Sigmoid colon (tissue), 7 donors: ENCODE data around the gene TTI1. TPM values are rescaled to one million over a fixed set of nuclear protein-coding genes. Genes with fewer than 3 reads are reported as not detected.

Experiments used
- DNase-seq: peaks from one replicate; pipeline ENCODE4 v3.0.0-alpha.2; 2019
- H3K27ac ChIP-seq, 4 donors: fragments of 200-600 bp; sonication (generic); one replicate each; pipeline ENCODE4 v1.5.1; 2016 to 2019; ENCODE audit warnings: mild to moderate bottlenecking in 1 of 4
- H3K27me3 ChIP-seq, 3 donors: fragments of 200-600 bp; sonication (generic); one replicate each; pipeline ENCODE4 v1.5.1; 2019; ENCODE audit warnings: mild to moderate bottlenecking in 1 of 3
- H3K36me3 ChIP-seq, 4 donors: fragments of 200-600 bp; sonication (generic); one replicate each; pipeline ENCODE4 v1.5.1; 2016 to 2019
- H3K4me1 ChIP-seq, 4 donors: fragments of 200-600 bp; sonication (generic); one replicate each; pipeline ENCODE4 v1.5.1; 2017 to 2019
- H3K4me3 ChIP-seq, 4 donors: fragments of 200-600 bp; sonication (generic); one replicate each; pipeline ENCODE4 v1.5.1; 2017 to 2019; ENCODE audit warnings: mild to moderate bottlenecking in 2 of 4, moderate library complexity in 1 of 4
- H3K9me3 ChIP-seq, 4 donors: fragments of 200-600 bp in 3 of 4; sonication (generic) in 3 of 4; one replicate each; pipeline versions ENCODE4 v1.5.1 to v1.6.1; 2013 to 2019
- EP300 ChIP-seq, 4 donors: sonication (generic); formaldehyde crosslinking; IDR thresholded peaks; one replicate each; pipeline ENCODE4 v1.6.1; 2017; ENCODE audit warnings: antibody characterized with exemption in 4 of 4
- POLR2A ChIP-seq, 2 donors: fragments of 450-650 bp; IDR thresholded peaks; one replicate each; pipeline ENCODE4 v1.6.1; 2016; ENCODE audit warnings: antibody characterized with exemption in 2 of 2, mild to moderate bottlenecking in 2 of 2, moderate library complexity in 2 of 2
- POLR2AphosphoS5 ChIP-seq, 4 donors: sonication (generic); formaldehyde crosslinking; IDR thresholded peaks; one replicate each; pipeline ENCODE4 v1.6.1; 2017; ENCODE audit warnings: antibody characterized with exemption in 4 of 4
- WGBS, 2 donors: extraction: QIAGEN DNeasy Blood & Tissue Kit; methylation state at CpG; one replicate each; pipeline ENCODE4 v1.1.7; 2013; 5-methylcytosine and 5-hydroxymethylcytosine counted together
- intact Hi-C: fragments of 100-400 bp; cut with DNase I; formaldehyde crosslinking; loops from one replicate; pipeline ENCODE4 v1.15.1; 2023
- polyA plus RNA-seq, 3 donors: library from polyadenylated mRNA; stranded (reverse); fragments of 200-250 nt; gene quantifications; one replicate each; pipeline ENCODE4 v1.2.3, GENCODE V29; 2013
- total RNA-seq, 4 donors: library from RNA; depleted of rRNA; stranded (reverse); fragments of >200 nt; gene quantifications; one replicate each; pipeline ENCODE4 v1.1.0, GENCODE V29; 2016
- TF ChIP-seq, protein P1 (sequence below), 4 experiments: fragments of 450-650 bp in 3 of 4; fragments of 200-600 bp in 1 of 4; IDR thresholded peaks; one replicate each; pipeline ENCODE4 v1.5.1; 2016 to 2019; ENCODE audit warnings: antibody characterized with exemption in 4 of 4, mild to moderate bottlenecking in 3 of 4, moderate library complexity in 2 of 4
- donor health status: healthy with polysubstance abuse.
- donor health status: Bipolar disorder and iron deficiency.
- donor health status: healthy.

TTI1 gene
- total and polyA plus RNA-seq, 7 donors = 2.4 to 11.7 (median 10.5) TPM

DNA sequence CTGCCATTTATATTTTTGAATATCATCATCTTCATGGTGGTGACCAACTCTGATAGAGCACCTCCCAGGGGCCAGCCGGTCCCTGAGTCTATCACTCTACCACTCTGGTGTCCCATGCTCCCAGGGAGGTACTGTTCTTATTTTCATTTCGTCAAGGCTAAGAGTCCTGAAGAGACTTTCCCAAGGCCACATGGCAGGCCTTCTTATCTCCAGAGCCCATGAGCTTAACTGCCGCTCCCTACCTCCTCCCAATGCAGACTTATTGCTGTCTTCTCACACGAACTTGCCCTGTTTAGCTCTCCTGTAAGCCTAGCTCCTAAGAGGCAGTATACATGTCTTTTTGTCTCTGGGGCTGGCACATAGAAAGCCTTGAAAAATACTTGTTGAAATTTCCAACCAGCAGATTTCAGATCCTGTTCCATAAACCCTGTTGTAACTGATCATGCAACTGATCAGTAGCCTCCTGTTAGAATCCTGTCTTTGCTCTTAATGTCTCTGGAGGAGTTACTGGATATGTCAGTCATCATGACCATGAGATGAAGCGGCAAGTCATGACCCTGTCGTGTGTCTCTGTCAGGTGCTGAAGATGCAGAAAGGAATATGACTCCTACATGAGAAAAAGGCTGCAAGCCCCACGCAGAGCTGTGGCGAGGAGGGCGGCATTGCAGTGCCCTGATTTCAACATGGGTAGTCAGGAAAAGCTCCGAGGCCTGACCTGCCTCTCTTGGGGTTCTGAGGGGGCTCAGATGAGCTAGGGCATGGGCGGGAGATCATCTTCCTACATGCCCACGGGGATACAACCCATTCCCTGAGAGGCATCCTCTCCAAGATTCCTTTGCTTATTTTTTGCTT lies 60.0 kb downstream of the TTI1 start:
- intact Hi-C loops = no loop called here
- no peaks in the 10 kb centered on the region for H3K9me3 ChIP-seq
- no peak for DNase-seq
- H3K4me3 ChIP-seq = no peak overlapping the region
- no peaks in the 10 kb centered on the region for H3K4me1 ChIP-seq
- no peak for TF ChIP-seq POLR2AphosphoS5 (IDR thresholded peaks at IDR 0.05)
- TF ChIP-seq EP300 (IDR thresholded peaks at IDR 0.05) = no peak
- TF ChIP-seq, protein P1, sequence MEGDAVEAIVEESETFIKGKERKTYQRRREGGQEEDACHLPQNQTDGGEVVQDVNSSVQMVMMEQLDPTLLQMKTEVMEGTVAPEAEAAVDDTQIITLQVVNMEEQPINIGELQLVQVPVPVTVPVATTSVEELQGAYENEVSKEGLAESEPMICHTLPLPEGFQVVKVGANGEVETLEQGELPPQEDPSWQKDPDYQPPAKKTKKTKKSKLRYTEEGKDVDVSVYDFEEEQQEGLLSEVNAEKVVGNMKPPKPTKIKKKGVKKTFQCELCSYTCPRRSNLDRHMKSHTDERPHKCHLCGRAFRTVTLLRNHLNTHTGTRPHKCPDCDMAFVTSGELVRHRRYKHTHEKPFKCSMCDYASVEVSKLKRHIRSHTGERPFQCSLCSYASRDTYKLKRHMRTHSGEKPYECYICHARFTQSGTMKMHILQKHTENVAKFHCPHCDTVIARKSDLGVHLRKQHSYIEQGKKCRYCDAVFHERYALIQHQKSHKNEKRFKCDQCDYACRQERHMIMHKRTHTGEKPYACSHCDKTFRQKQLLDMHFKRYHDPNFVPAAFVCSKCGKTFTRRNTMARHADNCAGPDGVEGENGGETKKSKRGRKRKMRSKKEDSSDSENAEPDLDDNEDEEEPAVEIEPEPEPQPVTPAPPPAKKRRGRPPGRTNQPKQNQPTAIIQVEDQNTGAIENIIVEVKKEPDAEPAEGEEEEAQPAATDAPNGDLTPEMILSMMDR (IDR thresholded peaks at IDR 0.05) = no peak
- no peak for TF ChIP-seq POLR2A (IDR thresholded peaks at IDR 0.05)
- H3K27me3 ChIP-seq = no peaks in the 10 kb centered on the region
- 93 to 94% methylated on average over 12 of the region's 12 CpGs for WGBS, 2 donors
- no peaks in the 10 kb centered on the region for H3K36me3 ChIP-seq
- H3K27ac ChIP-seq = no peak overlapping the region

DNA sequence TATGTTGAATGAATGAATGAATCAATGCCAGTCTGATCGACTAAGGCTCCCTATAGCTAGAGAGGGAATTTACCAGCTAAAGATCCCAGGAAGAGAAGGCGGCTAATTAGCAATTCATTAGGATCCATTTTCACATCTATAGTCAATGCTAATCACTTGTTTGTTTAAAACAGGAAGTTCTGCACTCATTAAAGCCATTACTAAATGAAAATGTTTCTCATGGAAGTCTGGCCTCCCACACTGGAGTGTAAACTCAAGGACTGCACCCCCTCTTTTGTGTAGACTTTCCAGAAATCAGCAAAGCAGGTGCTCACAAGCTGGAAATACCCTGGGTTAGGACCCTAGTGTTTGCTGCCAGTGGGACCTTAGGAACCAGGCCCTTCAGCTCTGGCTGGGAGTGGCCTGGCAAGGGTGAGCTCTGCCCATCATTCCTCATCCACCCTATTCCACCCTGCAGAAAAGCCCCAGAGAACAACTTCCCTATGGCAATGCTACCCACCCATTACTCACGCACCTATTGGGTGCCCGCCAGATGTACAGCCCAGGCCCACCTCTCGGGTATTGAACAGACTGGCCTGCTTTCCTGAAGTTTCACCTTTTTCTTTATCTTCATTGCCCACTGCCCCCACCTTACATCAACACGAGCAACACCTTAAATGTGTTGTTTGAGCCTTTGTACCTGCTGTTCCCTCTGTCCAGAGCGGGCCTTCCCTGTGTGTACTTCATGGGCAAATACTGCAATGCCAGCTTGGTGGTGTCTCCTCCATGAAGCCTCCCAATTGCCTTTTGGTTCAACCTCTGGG lies 60.8 kb downstream of the TTI1 start:
- TF ChIP-seq EP300 (IDR thresholded peaks at IDR 0.05) (no peak), POLR2AphosphoS5 (IDR thresholded peaks at IDR 0.05) (no peak), POLR2A (IDR thresholded peaks at IDR 0.05) (no peak)
- TF ChIP-seq, protein P1 (IDR thresholded peaks at IDR 0.05) = no peak
- Histone ChIP-seq H3K4me3 (no peak overlapping the region), H3K36me3 (no peaks in the 10 kb centered on the region), H3K9me3 (no peaks in the 10 kb centered on the region), H3K27me3 (no peaks in the 10 kb centered on the region), H3K4me1 (no peaks in the 10 kb centered on the region), H3K27ac (no peak overlapping the region)
- no peak for DNase-seq
- intact Hi-C loops = no loop called here
- 87% methylated on average over 7 of the region's 7 CpGs for WGBS, 2 donors

DNA sequence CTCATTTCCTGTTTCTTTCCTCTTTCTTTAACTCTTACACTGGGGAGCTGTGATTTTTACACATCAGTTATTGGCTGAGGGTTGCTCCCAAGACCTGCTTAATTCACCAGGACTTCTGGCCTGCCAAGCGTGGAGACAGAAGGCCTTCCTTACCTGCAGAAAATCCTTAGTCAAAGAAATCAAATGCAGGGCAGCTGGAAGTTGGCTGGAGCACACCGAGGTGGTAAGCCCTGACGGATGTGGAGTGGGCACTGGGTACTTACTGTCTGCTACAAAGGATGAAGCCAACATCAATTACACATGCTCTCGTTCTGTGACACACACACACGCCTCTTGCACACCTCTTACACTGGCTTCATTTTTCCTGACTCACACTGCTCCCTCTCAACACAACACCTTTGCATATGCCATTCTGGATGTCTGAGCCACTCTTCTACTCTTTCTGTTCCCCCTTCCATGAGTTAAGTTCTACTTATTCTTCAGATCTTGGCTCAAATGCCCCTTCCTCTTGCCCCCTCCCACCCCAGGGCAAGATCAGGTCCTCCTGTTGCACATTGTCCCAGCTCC lies 61.6 kb downstream of the TTI1 start:
- H3K4me3 ChIP-seq = no peak overlapping the region
- DNase-seq = no peak
- no peaks in the 10 kb centered on the region for H3K4me1 ChIP-seq
- no peaks in the 10 kb centered on the region for H3K36me3 ChIP-seq
- no peak overlapping the region for H3K27ac ChIP-seq
- TF ChIP-seq POLR2A (IDR thresholded peaks at IDR 0.05) = no peak
- TF ChIP-seq, protein P1 (IDR thresholded peaks at IDR 0.05) = no peak
- no peak for TF ChIP-seq POLR2AphosphoS5 (IDR thresholded peaks at IDR 0.05)
- TF ChIP-seq EP300 (IDR thresholded peaks at IDR 0.05) = no peak
- no peaks in the 10 kb centered on the region for H3K9me3 ChIP-seq
- intact Hi-C loops = no loop called here
- WGBS, 2 donors = 97% methylated on average over 5 of the region's 5 CpGs
- no peaks in the 10 kb centered on the region for H3K27me3 ChIP-seq

DNA sequence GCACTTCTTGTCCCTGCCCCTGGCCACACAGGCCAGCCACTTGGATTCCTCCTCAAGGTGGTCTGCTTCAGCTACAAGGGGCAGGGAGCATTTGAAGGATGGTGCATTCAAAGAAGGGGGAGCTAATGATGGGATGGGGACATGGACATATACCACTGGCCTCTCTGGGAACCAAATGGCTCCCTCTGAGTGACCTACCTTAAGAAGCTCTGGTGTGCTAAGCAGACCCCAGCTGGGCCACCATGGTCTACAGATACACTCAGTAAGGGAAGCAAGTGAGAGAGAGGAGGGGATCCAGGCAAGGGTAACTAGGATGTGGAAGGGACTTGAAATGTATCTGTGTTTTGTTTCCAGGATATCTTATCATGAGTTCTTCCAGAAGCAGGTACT lies 62.4 kb downstream of the TTI1 start:
- Histone ChIP-seq H3K4me3 (no peak overlapping the region), H3K36me3 (no peaks in the 10 kb centered on the region), H3K27ac (no peak overlapping the region), H3K9me3 (no peaks in the 10 kb centered on the region), H3K4me1 (no peaks in the 10 kb centered on the region), H3K27me3 (no peaks in the 10 kb centered on the region)
- TF ChIP-seq, protein P1 (IDR thresholded peaks at IDR 0.05) = no peak
- no peak for TF ChIP-seq EP300 (IDR thresholded peaks at IDR 0.05)
- no peak for TF ChIP-seq POLR2A (IDR thresholded peaks at IDR 0.05)
- no peak for TF ChIP-seq POLR2AphosphoS5 (IDR thresholded peaks at IDR 0.05)
- DNase-seq = no peak
- intact Hi-C loops = no loop called here
